KMS-11 (cell line): Measurements from ENCODE around the gene ITPR1.

Source experiments
- H2AFZ ChIP-seq: fragments of 200-600 bp; sonication (generic); 2 replicates; pipeline ENCODE4 v1.6.1; 2016; ENCODE audit warnings: antibody characterized with exemption, mixed run types, low read depth
- H3K27ac ChIP-seq: fragments of 200-600 bp; sonication (generic); 2 replicates; pipeline ENCODE4 v1.6.1; 2016; ENCODE audit warnings: mild to moderate bottlenecking, mixed run types
- H3K27me3 ChIP-seq: fragments of 200-600 bp; sonication (generic); 2 replicates; pipeline ENCODE4 v1.6.1; 2017; ENCODE audit warnings: mild to moderate bottlenecking, low read depth, mixed run types, moderate library complexity; ENCODE audit not compliant: insufficient read depth
- H3K36me3 ChIP-seq: fragments of 200-600 bp; sonication (generic); 2 replicates; pipeline ENCODE4 v1.6.1; 2017; ENCODE audit warnings: mild to moderate bottlenecking, mixed run types; ENCODE audit not compliant: insufficient read depth
- H3K4me1 ChIP-seq: fragments of 200-600 bp; sonication (generic); 2 replicates; pipeline ENCODE4 v1.6.1; 2016; ENCODE audit warnings: mild to moderate bottlenecking, low read depth, mixed run types; ENCODE audit not compliant: poor library complexity, severe bottlenecking
- H3K4me2 ChIP-seq: fragments of 200-600 bp; sonication (generic); 2 replicates; pipeline ENCODE4 v1.7.0; 2016; ENCODE audit warnings: mild to moderate bottlenecking, mixed run types
- H3K4me3 ChIP-seq: fragments of 200-600 bp; sonication (generic); IDR thresholded peaks from 2 replicates; pipeline ENCODE4 v1.6.1; 2017; ENCODE audit warnings: low read depth, low read length, mixed read lengths; ENCODE audit not compliant: insufficient read depth
- H3K79me2 ChIP-seq: fragments of 200-600 bp; sonication (generic); 2 replicates; pipeline ENCODE4 v1.6.1; 2016; ENCODE audit warnings: low read depth, mixed run types; ENCODE audit not compliant: insufficient read depth
- H3K9ac ChIP-seq: fragments of 200-600 bp; sonication (generic); 2 replicates; pipeline ENCODE4 v1.6.1; 2016; ENCODE audit warnings: mild to moderate bottlenecking, mixed run types
- H4K20me1 ChIP-seq: fragments of 200-600 bp; sonication (generic); 2 replicates; pipeline ENCODE4 v1.6.1; 2016; ENCODE audit warnings: mild to moderate bottlenecking, mixed run types; ENCODE audit not compliant: insufficient read depth
- CTCF ChIP-seq: fragments of 200-600 bp; sonication (generic); conservative IDR thresholded peaks from 2 replicates; pipeline ENCODE4 v1.6.1; 2017; ENCODE audit warnings: low read depth, mild to moderate bottlenecking, antibody characterized with exemption, low read length, moderate library complexity, mixed read lengths

Gene ITPR1

DNA sequence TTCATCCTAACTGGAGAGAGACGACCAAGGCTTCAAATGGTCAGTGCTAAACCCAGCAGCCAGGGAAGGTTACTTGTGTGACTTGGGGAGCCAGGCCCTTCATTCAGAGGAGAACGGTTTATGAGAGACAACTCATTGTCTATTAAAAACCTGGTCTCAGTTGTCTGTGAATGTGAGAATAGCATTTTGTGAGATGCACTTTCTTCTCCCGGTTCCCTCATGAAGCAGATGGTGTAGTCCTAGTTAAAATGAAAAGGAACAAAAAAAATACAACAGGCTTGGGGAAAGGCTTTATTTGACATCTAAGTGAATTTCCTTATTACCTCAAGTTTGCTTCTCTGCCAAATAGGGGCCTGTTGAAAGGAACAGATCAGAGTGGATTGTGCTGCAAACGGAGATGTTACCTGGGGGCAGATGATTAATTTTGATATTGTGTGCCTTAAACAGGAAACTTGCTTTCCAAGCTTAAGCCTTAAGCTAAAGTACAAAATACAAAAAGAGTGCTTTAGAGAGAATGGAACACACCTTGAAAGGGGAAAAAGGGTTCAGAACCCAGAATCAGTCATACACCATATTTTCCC, 283.3 kb downstream of the ITPR1 start:
- H3K79me2 ChIP-seq, result no peaks in the 10 kb centered on the region
- H4K20me1 ChIP-seq, result no peaks in the 10 kb centered on the region
- no peak overlapping the region for H3K4me3 ChIP-seq
- no peak overlapping the region for H3K9ac ChIP-seq
- H2AFZ ChIP-seq, result no peak overlapping the region
- H3K27me3 ChIP-seq, result no peaks in the 10 kb centered on the region
- H3K27ac ChIP-seq, result peak overlapping the region; percentile 73
- peaks cover 29% of the 10 kb centered on the region for H3K4me1 ChIP-seq
- no peaks in the 10 kb centered on the region for H3K36me3 ChIP-seq
- no peak for TF ChIP-seq CTCF
- H3K4me2 ChIP-seq, result peak overlapping the region; percentile 36; the same call in 1 of the 2 replicates

GRCh38 chr3:4776980-4777581, 283.9 kb downstream of the ITPR1 start:
- TF ChIP-seq CTCF, result no peak
- H3K4me2 ChIP-seq, result peak overlapping the region; percentile 36; the same call in 1 of the 2 replicates

DNA sequence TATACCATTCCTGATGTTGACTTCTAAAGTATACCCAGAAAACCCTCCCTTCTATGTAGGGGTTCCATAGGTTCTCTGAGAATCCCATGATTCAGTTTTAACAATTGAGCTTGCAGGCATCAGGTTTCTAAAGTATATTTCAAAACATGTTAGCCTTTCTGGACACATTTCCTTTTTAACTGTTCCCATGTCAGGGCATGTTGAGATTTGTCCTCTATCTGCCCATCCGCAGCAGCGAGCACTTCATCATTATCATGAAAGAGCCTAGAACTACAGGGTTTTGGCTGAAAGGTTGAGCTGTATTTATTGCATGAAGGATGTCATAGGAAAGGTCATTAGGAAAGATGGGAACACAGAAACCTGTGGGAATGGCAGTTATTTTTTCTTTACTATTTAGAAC, 285.0 kb downstream of the ITPR1 start:
- no peak overlapping the region for H2AFZ ChIP-seq
- no peak overlapping the region for H3K27ac ChIP-seq
- no peak for TF ChIP-seq CTCF

More at GRCh38 chr3:4776980-4777581, 283.9 kb downstream of the ITPR1 start:
- H3K4me3 ChIP-seq, result no peak overlapping the region
- peak overlapping the region; percentile 73 for H3K27ac ChIP-seq
- no peaks in the 10 kb centered on the region for H4K20me1 ChIP-seq
- H3K27me3 ChIP-seq, result no peaks in the 10 kb centered on the region
- peaks cover 29% of the 10 kb centered on the region for H3K4me1 ChIP-seq
- H3K9ac ChIP-seq, result peak overlapping the region; percentile 5; the same call in 1 of the 2 replicates
- H3K79me2 ChIP-seq, result no peaks in the 10 kb centered on the region
- no peak overlapping the region for H2AFZ ChIP-seq
- H3K36me3 ChIP-seq, result no peaks in the 10 kb centered on the region

GRCh38 chr3:4778740-4779139, 285.6 kb downstream of the ITPR1 start:
- Histone ChIP-seq H3K4me2 (no peak overlapping the region), H3K27ac (no peak overlapping the region), H3K27me3 (no peaks in the 10 kb centered on the region), H3K4me1 (peaks cover 29% of the 10 kb centered on the region), H2AFZ (no peak overlapping the region), H3K9ac (no peak overlapping the region), H3K79me2 (no peaks in the 10 kb centered on the region), H3K36me3 (no peaks in the 10 kb centered on the region), H4K20me1 (no peaks in the 10 kb centered on the region), H3K4me3 (no peak overlapping the region)
- no peak for TF ChIP-seq CTCF

More for the DNA sequence above, 285.0 kb downstream of the ITPR1 start:
- no peak overlapping the region for H3K4me2 ChIP-seq
- H3K27me3 ChIP-seq, result no peaks in the 10 kb centered on the region
- H3K4me1 ChIP-seq, result peaks cover 29% of the 10 kb centered on the region
- no peaks in the 10 kb centered on the region for H3K79me2 ChIP-seq
- no peak overlapping the region for H3K9ac ChIP-seq
- no peak overlapping the region for H3K4me3 ChIP-seq
- H3K36me3 ChIP-seq, result no peaks in the 10 kb centered on the region
- H4K20me1 ChIP-seq, result no peaks in the 10 kb centered on the region
